Measurements from ENCODE around the gene ARHGAP15.
A peak's percentile ranks its signal among the peaks of the same experiment; 100 is the strongest.

ARHGAP15 gene

GRCh38 chr2:143261986-143262385 lies 132.8 kb downstream of the ARHGAP15 start:
- DNase-seq (ENCODE audit: low read depth) = peak; percentile 48
- no peak overlapping the region for H3K4me3 ChIP-seq (ENCODE audit: low read depth, low read length)
- no peak for TF ChIP-seq CTCF (IDR thresholded peaks at IDR 0.05; ENCODE audit: insufficient read depth, low read depth, low read length, missing control alignments)

- H3K4me3 ChIP-seq (ENCODE audit: low read depth, low read length) = no peak overlapping the region
- DNase-seq (ENCODE audit: low read depth) = no peak
- TF ChIP-seq CTCF (IDR thresholded peaks at IDR 0.05; ENCODE audit: insufficient read depth, low read depth, low read length, missing control alignments) = no peak
Measured at GRCh38 chr2:143262389-143262788, 133.2 kb downstream of the ARHGAP15 start.

- TF ChIP-seq CTCF (IDR thresholded peaks at IDR 0.05; ENCODE audit: insufficient read depth, low read depth, low read length, missing control alignments) = no peak
- H3K4me3 ChIP-seq (ENCODE audit: low read depth, low read length) = no peak overlapping the region
- no peak for DNase-seq (ENCODE audit: low read depth)
Measured at GRCh38 chr2:143263066-143263625, 133.9 kb downstream of the ARHGAP15 start.

- DNase-seq (ENCODE audit: low read depth) = no peak
- no peak for TF ChIP-seq CTCF (IDR thresholded peaks at IDR 0.05; ENCODE audit: insufficient read depth, low read depth, low read length, missing control alignments)
- no peak overlapping the region for H3K4me3 ChIP-seq (ENCODE audit: low read depth, low read length)
Measured at GRCh38 chr2:143264851-143265250, 135.6 kb downstream of the ARHGAP15 start.

GRCh38 chr2:143279672-143280071 lies 150.5 kb downstream of the ARHGAP15 start:
- no peak overlapping the region for H3K4me3 ChIP-seq (ENCODE audit: low read depth, low read length)
- no peak for DNase-seq (ENCODE audit: low read depth)
- no peak for TF ChIP-seq CTCF (IDR thresholded peaks at IDR 0.05; ENCODE audit: insufficient read depth, low read depth, low read length, missing control alignments)

- DNase-seq (ENCODE audit: low read depth) = no peak
- no peak overlapping the region for H3K4me3 ChIP-seq (ENCODE audit: low read depth, low read length)
- no peak for TF ChIP-seq CTCF (IDR thresholded peaks at IDR 0.05; ENCODE audit: insufficient read depth, low read depth, low read length, missing control alignments)
Measured at GRCh38 chr2:143280097-143280757, 151.0 kb downstream of the ARHGAP15 start.

- no peak overlapping the region for H3K4me3 ChIP-seq (ENCODE audit: low read depth, low read length)
- DNase-seq (ENCODE audit: low read depth) = peak; percentile 15
- peak; percentile 36 for TF ChIP-seq CTCF (IDR thresholded peaks at IDR 0.05; ENCODE audit: insufficient read depth, low read depth, low read length, missing control alignments)
Measured at GRCh38 chr2:143282684-143283083, 153.5 kb downstream of the ARHGAP15 start.
